LNCAP (cell line): ENCODE data around the gene HOXC6.

Experiments
- CTCF ChIP-seq: fragments of 450-650 bp; IDR thresholded peaks from 2 replicates; pipeline ENCODE4 v1.5.1; 2017; ENCODE audit warnings: mild to moderate bottlenecking

The HOXC6 gene

GRCh38 chr12:54058128-54058768 is 30.0 kb downstream of the HOXC6 start:
- TF ChIP-seq CTCF: no peak

- no peak for TF ChIP-seq CTCF
Measured at GRCh38 chr12:54059668-54060067, 31.4 kb downstream of the HOXC6 start.

- no peak for TF ChIP-seq CTCF
Measured at GRCh38 chr12:54060174-54060974, 32.1 kb downstream of the HOXC6 start.

- no peak for TF ChIP-seq CTCF
Measured at GRCh38 chr12:54060975-54061778, 32.9 kb downstream of the HOXC6 start.

- TF ChIP-seq CTCF: no peak
Measured at GRCh38 chr12:54065677-54066076, 37.4 kb downstream of the HOXC6 start.

GRCh38 chr12:54066408-54066807 is 38.2 kb downstream of the HOXC6 start:
- no peak for TF ChIP-seq CTCF

- no peak for TF ChIP-seq CTCF
Measured at GRCh38 chr12:54068418-54069070, 40.3 kb downstream of the HOXC6 start.
